Neural cell (in vitro differentiated cells): Measurements from ENCODE around the gene ANO4. TPM values are rescaled to one million over a fixed set of nuclear protein-coding genes. Genes with fewer than 3 reads are reported as not detected.

ENCODE experiments used
- H2AFZ ChIP-seq: fragments of 200-600, 300-800 bp; sonication (generic), shearing (Covaris generic); 2 replicates; pipeline ENCODE4 v1.6.0; 2014; ENCODE audit warnings: low read depth, mild to moderate bottlenecking, antibody characterized with exemption, low read length, moderate library complexity
- H3F3A ChIP-seq: fragments of 200-600 bp; shearing (Covaris generic); 2 replicates; pipeline ENCODE4 v1.6.1; 2016; ENCODE audit warnings: mild to moderate bottlenecking, moderate library complexity, mixed read lengths, antibody characterized with exemption, low read length; ENCODE audit not compliant: insufficient read depth, poor library complexity, severe bottlenecking
- H3K27ac ChIP-seq: fragments of 200-600, 300-800 bp; sonication (generic), shearing (Covaris generic); 2 replicates; pipeline ENCODE4 v1.5.1; 2014; ENCODE audit warnings: mild to moderate bottlenecking, low read length, moderate library complexity
- H3K27me3 ChIP-seq: fragments of 300-800, 200-600 bp; sonication (generic), shearing (Covaris generic); 2 replicates; pipeline ENCODE4 v1.6.0; 2014; ENCODE audit warnings: mild to moderate bottlenecking, low read depth, low read length, moderate library complexity; ENCODE audit not compliant: insufficient read depth
- H3K36me3 ChIP-seq: fragments of 300-800, 200-600 bp; sonication (generic), shearing (Covaris generic); 2 replicates; pipeline ENCODE4 v1.5.1; 2014; ENCODE audit warnings: mild to moderate bottlenecking, antibody characterized with exemption, low read length, moderate library complexity; ENCODE audit not compliant: insufficient read depth
- H3K4me2 ChIP-seq: fragments of 300-800, 200-600 bp; sonication (generic), shearing (Covaris generic); 2 replicates; pipeline ENCODE4 v1.6.0; 2014; ENCODE audit warnings: mild to moderate bottlenecking, low read length
- H3K4me3 ChIP-seq: fragments of 300-800, 200-600 bp; sonication (generic), shearing (Covaris generic); 2 replicates; pipeline ENCODE4 v1.5.1; 2014; ENCODE audit warnings: mild to moderate bottlenecking, low read length, moderate library complexity
- H3K79me2 ChIP-seq: fragments of 200-600 bp; shearing (Covaris generic); replicated peaks from 2 replicates; pipeline ENCODE4 v1.6.0; 2014; ENCODE audit warnings: mild to moderate bottlenecking, low read length, moderate library complexity; ENCODE audit not compliant: insufficient read depth
- H3K9ac ChIP-seq: fragments of 300-800, 200-600 bp; sonication (generic), shearing (Covaris generic); 2 replicates; pipeline ENCODE4 v1.6.1; 2016; ENCODE audit warnings: mild to moderate bottlenecking, low read length, mixed read lengths
- H3K9me2 ChIP-seq: fragments of 200-600 bp; shearing (Covaris generic); 2 replicates; pipeline ENCODE4 v1.6.1; 2016; ENCODE audit warnings: mild to moderate bottlenecking, low read length, mixed read lengths; ENCODE audit not compliant: insufficient read depth
- H3K9me3 ChIP-seq: fragments of 200-600, 300-800 bp; sonication (generic), shearing (Covaris generic); 2 replicates; pipeline ENCODE4 v1.6.1; 2016; ENCODE audit warnings: mild to moderate bottlenecking, mixed run types, low read length, moderate library complexity, mixed read lengths
- H4K20me1 ChIP-seq: fragments of 200-600 bp; shearing (Covaris generic); 2 replicates; pipeline ENCODE4 v1.6.1; 2016; ENCODE audit warnings: mild to moderate bottlenecking, mixed run types; ENCODE audit not compliant: insufficient read depth
- EP300 ChIP-seq: fragments of 450-650 bp; conservative IDR thresholded peaks from 2 replicates; pipeline ENCODE4 v1.6.1; 2014; ENCODE audit warnings: antibody characterized with exemption, mild to moderate bottlenecking, moderate library complexity; ENCODE audit not compliant: poor library complexity, severe bottlenecking
- EZH2 ChIP-seq: fragments of 200-600, 300-800 bp; shearing (Covaris generic), sonication (generic); IDR thresholded peaks from 2 replicates; pipeline ENCODE4 v1.6.1; 2014; ENCODE audit warnings: antibody characterized with exemption, low read length, borderline replicate concordance, mild to moderate bottlenecking; ENCODE audit not compliant: insufficient read depth, poor library complexity, severe bottlenecking
- MXI1 ChIP-seq: fragments of 450-650 bp; conservative IDR thresholded peaks from 2 replicates; pipeline ENCODE4 v1.6.1; 2014; ENCODE audit warnings: antibody characterized with exemption, mild to moderate bottlenecking; ENCODE audit not compliant: poor library complexity, severe bottlenecking
- POLR2AphosphoS5 ChIP-seq: IDR thresholded peaks from 2 replicates; pipeline ENCODE4 v1.6.1; 2012
- RAD21 ChIP-seq: fragments of 450-650 bp; conservative IDR thresholded peaks from 2 replicates; pipeline ENCODE4 v1.6.1; 2014; ENCODE audit warnings: antibody characterized with exemption, mild to moderate bottlenecking, moderate library complexity
- SMC3 ChIP-seq: fragments of 450-650 bp; conservative IDR thresholded peaks from 2 replicates; pipeline ENCODE4 v1.6.1; 2014; ENCODE audit warnings: antibody characterized with exemption, mild to moderate bottlenecking, moderate library complexity; ENCODE audit not compliant: poor library complexity
- TAF1 ChIP-seq: IDR thresholded peaks from 2 replicates; pipeline ENCODE4 v1.6.1; 2012; ENCODE audit warnings: low read depth
- polyA plus RNA-seq: library from polyadenylated mRNA; depleted of rRNA; stranded (reverse); fragments of >200 nt; gene quantifications from 2 replicates; pipeline ENCODE4 v1.2.3, GENCODE V29; 2014
- TF ChIP-seq, protein P1 (sequence below): fragments of 450-650 bp; IDR thresholded peaks from 2 replicates; pipeline ENCODE4 v1.5.1; 2014; ENCODE audit warnings: antibody characterized with exemption, mild to moderate bottlenecking, moderate library complexity; ENCODE audit not compliant: poor library complexity, severe bottlenecking
- TF ChIP-seq, protein P2 (sequence below): IDR thresholded peaks from 2 replicates; pipeline ENCODE4 v1.6.1; 2012; ENCODE audit warnings: borderline replicate concordance

Gene ANO4
- polyA plus RNA-seq, 1 donor from 2014 or later = 11.1 TPM

DNA sequence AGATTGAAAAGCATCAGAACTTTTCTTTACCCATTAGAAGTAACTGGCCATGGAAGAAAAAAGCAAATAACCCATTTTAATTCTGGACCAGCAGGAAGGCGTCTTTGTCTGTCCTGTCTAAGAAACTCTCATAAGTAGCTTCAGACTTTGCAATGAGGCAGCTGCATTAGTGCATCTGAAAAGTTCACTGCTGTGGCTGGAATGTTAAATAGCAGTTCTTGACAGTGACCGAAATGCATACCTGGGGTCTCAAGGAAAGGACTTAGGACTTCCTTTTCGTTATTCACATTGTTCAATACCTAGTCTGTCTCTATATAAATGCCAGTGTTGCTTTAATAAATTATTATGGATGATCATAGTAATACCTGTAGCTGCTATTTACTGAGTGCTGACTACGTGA, 125.9 kb downstream of the ANO4 start:
- Histone ChIP-seq H3K9me2 (no peaks in the 10 kb centered on the region), H3K27ac (no peak overlapping the region), H2AFZ (no peak overlapping the region), H3K36me3 (no peaks in the 10 kb centered on the region), H3K4me2 (no peak overlapping the region), H4K20me1 (no peaks in the 10 kb centered on the region), H3K9me3 (no peaks in the 10 kb centered on the region), H3K4me3 (no peak overlapping the region), H3F3A (no peaks in the 10 kb centered on the region), H3K27me3 (no peaks in the 10 kb centered on the region), H3K9ac (no peak overlapping the region), H3K79me2 (no peaks in the 10 kb centered on the region)
- TF ChIP-seq POLR2AphosphoS5 (no peak), EZH2 (no peak), SMC3 (no peak), MXI1 (no peak), EP300 (no peak), TAF1 (no peak), RAD21 (no peak)
- TF ChIP-seq, protein P1, sequence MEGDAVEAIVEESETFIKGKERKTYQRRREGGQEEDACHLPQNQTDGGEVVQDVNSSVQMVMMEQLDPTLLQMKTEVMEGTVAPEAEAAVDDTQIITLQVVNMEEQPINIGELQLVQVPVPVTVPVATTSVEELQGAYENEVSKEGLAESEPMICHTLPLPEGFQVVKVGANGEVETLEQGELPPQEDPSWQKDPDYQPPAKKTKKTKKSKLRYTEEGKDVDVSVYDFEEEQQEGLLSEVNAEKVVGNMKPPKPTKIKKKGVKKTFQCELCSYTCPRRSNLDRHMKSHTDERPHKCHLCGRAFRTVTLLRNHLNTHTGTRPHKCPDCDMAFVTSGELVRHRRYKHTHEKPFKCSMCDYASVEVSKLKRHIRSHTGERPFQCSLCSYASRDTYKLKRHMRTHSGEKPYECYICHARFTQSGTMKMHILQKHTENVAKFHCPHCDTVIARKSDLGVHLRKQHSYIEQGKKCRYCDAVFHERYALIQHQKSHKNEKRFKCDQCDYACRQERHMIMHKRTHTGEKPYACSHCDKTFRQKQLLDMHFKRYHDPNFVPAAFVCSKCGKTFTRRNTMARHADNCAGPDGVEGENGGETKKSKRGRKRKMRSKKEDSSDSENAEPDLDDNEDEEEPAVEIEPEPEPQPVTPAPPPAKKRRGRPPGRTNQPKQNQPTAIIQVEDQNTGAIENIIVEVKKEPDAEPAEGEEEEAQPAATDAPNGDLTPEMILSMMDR = no peak
- TF ChIP-seq, protein P2, sequence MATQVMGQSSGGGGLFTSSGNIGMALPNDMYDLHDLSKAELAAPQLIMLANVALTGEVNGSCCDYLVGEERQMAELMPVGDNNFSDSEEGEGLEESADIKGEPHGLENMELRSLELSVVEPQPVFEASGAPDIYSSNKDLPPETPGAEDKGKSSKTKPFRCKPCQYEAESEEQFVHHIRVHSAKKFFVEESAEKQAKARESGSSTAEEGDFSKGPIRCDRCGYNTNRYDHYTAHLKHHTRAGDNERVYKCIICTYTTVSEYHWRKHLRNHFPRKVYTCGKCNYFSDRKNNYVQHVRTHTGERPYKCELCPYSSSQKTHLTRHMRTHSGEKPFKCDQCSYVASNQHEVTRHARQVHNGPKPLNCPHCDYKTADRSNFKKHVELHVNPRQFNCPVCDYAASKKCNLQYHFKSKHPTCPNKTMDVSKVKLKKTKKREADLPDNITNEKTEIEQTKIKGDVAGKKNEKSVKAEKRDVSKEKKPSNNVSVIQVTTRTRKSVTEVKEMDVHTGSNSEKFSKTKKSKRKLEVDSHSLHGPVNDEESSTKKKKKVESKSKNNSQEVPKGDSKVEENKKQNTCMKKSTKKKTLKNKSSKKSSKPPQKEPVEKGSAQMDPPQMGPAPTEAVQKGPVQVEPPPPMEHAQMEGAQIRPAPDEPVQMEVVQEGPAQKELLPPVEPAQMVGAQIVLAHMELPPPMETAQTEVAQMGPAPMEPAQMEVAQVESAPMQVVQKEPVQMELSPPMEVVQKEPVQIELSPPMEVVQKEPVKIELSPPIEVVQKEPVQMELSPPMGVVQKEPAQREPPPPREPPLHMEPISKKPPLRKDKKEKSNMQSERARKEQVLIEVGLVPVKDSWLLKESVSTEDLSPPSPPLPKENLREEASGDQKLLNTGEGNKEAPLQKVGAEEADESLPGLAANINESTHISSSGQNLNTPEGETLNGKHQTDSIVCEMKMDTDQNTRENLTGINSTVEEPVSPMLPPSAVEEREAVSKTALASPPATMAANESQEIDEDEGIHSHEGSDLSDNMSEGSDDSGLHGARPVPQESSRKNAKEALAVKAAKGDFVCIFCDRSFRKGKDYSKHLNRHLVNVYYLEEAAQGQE = no peak

DNA sequence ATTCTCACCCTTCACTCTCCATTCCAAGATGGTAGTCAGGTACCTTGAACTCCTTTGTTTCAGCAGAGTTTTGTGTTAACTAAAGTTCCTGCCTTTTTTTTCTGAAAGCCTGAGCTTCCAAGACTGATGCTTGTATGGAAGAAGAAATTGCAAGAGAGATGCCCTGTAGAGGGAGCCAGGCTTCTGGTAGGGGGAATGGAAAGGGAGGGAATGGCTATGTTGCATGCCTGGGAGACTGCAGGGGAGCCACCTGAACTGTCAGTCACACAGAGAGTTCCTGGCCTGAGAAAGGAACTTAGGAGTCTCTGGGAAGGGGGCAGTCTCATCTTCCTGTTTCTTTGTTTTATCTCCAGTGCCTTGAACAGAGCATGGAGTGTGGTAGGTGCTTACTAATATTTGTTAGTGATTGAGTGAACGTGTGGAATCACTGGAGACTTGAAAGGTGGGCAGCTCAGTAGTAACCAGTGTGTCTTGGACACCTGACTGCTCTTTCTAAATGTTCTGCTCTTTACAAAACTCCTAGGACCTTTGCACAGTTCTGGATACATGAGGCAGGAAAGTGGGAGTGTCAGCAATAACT, 132.2 kb downstream of the ANO4 start:
- no peak overlapping the region for H3K4me2 ChIP-seq

More for the DNA sequence above, 132.2 kb downstream of the ANO4 start:
- no peaks in the 10 kb centered on the region for H3K9me3 ChIP-seq
- H3K4me3 ChIP-seq = no peak overlapping the region
- H3K9me2 ChIP-seq = no peaks in the 10 kb centered on the region
- H3K79me2 ChIP-seq = no peaks in the 10 kb centered on the region
- no peak overlapping the region for H2AFZ ChIP-seq
- no peak overlapping the region for H3K9ac ChIP-seq
- no peaks in the 10 kb centered on the region for H4K20me1 ChIP-seq
- H3K27ac ChIP-seq = no peak overlapping the region
- TF ChIP-seq RAD21 = peak; percentile 20
- TF ChIP-seq, protein P1 = peak; percentile 41
- TF ChIP-seq TAF1 = no peak
- H3K36me3 ChIP-seq = no peaks in the 10 kb centered on the region
- H3F3A ChIP-seq = no peaks in the 10 kb centered on the region
- no peaks in the 10 kb centered on the region for H3K27me3 ChIP-seq
